Measurements from ENCODE around the gene RRBP1.
"Not testable (repeated sequence)": the region's sequence is repeated elsewhere in the genome, so short reads cannot be mapped to it uniquely, and the experiment has no call there.

RRBP1 gene

GRCh38 chr20:17707951-17708350, 25.9 kb upstream of the RRBP1 start:
- DNase-seq: not testable (repeated sequence)

- no peak for DNase-seq
Measured at GRCh38 chr20:17706632-17707031, 24.6 kb upstream of the RRBP1 start.

GRCh38 chr20:17705916-17706315, 23.9 kb upstream of the RRBP1 start:
- DNase-seq: no peak

GRCh38 chr20:17704589-17705317, 22.7 kb upstream of the RRBP1 start:
- no peak for DNase-seq

DNA sequence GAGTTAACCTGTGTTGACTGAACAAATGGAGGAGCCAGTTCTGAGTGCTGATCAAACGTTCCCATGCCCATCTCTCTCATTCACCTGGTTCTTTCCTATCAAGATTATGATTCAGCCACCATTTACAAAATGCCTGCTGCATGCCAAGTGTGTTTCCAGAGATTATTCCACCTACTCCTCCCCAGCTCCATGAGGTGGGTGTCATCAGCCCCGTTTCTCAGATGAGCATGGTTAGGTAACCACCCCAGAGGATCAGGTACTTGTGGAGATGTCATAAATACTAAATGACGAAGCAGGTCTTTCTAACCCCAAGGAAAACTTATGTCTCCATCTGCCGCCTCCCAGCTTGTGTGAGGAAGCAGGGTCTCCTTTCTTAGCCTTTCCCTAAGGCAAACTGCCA, 19.8 kb upstream of the RRBP1 start:
- DNase-seq: no peak

- no peak for DNase-seq
Measured at GRCh38 chr20:17700637-17701036, 18.6 kb upstream of the RRBP1 start.

GRCh38 chr20:17699931-17700351, 17.9 kb upstream of the RRBP1 start, which contains the start of gene BANF2:
Gene BANF2 (plus strand): TSS chr20:17699966. CDS start chr20:17725026, 25,060 bp downstream.
- no peak for DNase-seq

DNA sequence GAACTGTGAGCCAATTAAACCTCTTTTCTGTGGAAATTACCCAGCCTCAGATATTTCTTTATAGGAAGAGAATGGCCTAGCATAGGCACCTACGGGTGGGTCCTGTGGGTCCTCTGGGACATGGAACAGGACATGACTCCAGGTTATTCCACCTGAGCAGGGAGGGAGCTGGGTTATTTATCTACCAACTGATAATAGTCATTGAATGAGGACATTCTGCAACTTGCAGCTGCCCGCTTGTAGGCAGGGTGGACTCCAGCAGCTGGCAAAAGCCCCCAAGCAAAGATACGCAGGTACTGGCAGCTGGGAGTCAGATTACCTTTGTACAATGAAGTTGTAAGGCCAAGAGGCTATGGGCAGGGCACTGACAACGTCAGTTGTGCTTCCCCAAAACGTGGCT, 16.3 kb upstream of the RRBP1 start:
- no peak for DNase-seq

DNA sequence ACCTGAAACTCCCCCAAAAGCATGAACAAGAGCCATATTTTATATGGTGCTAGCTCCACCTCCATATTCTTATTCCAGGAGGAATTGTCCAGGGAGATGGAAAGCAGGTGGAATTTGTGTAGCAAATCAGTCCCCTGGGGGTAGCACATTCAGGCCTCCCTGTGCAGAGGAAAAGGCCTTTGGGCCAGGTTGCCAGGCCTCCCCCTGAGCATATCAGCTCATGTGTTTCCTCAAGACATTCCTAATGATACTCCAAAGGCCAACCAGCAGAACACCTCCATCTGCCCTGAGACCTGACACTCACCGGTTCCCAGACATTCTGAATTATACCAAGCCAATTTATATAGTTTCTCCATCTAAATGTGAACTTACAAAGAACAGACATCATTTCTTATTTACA, 15.1 kb upstream of the RRBP1 start:
- DNase-seq: no peak

- DNase-seq: no peak
Measured at GRCh38 chr20:17696287-17696686, 14.2 kb upstream of the RRBP1 start.

- DNase-seq: no peak
Measured at GRCh38 chr20:17694767-17695166, 12.7 kb upstream of the RRBP1 start.

DNA sequence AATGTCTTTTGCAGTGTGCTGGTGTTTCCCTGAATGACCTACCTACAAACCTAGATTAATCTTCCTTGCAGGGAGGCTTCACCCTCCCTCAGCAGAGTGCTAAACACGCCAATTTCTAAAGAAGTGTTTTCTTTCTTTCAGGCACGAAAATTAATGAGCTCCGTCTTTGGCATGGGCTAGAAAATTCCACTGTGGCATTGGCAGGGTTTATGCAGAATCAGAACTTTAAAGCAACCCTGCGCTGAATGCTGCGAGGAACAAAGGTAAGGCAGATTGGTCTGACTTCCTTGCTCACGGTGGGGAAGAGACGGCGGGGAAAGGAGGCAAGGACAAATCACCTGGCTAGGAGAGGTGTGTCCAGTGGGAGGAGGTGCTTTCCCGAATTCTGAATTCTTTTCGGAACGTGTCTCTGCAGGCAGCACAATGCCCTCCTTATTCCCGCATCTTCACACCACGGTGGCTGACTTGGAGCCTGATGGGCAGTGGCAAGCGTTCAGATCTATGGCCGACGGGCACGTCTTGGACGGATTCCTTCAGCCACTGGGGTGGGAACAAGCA, 11.5 kb upstream of the RRBP1 start:
- no peak for DNase-seq

GRCh38 chr20:17691758-17692157, 9.7 kb upstream of the RRBP1 start:
- DNase-seq: no peak

GRCh38 chr20:17690144-17690543, 8.1 kb upstream of the RRBP1 start:
- DNase-seq: no peak

DNA sequence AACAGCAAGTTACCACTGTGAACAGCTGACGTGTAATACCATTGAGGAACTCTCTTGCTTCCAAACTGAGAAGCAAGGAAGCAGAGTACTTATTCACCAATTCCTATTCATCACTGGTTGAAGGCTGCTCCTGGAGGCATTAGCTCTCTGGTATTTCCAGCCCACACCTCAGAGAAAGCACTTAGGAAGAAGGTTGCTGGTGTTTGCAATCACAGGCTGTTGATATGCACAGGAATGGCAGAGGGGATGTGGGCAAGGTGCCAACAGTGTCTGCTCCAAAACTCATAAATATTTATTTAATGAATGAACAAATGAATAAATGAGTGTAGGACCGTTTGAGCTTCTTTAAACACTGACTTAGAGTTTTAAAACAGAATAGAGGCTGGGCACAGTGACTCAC, 6.9 kb upstream of the RRBP1 start:
- DNase-seq: no peak

GRCh38 chr20:17687800-17688199, 5.8 kb upstream of the RRBP1 start:
- no peak for DNase-seq

DNA sequence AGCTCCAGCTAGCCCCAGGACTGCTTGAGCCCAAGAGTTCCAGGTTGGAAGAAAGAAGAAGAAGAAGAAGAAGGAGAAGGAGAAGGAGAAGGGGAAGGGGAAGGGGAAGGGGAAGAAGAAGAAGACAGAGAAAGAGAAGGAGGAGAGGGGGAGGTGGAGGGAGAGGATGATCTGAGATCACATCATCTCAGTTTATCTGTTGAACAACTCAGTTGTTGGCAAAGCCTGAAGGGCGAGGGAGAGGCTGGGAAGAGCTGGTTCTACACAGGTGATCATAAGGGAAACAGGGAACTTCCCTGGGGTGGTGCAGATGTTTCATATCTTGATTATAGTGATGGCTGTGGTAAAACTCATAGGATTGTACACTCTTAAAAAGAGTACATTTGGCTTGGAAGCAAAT, 3.1 kb upstream of the RRBP1 start:
- DNase-seq: no peak

DNA sequence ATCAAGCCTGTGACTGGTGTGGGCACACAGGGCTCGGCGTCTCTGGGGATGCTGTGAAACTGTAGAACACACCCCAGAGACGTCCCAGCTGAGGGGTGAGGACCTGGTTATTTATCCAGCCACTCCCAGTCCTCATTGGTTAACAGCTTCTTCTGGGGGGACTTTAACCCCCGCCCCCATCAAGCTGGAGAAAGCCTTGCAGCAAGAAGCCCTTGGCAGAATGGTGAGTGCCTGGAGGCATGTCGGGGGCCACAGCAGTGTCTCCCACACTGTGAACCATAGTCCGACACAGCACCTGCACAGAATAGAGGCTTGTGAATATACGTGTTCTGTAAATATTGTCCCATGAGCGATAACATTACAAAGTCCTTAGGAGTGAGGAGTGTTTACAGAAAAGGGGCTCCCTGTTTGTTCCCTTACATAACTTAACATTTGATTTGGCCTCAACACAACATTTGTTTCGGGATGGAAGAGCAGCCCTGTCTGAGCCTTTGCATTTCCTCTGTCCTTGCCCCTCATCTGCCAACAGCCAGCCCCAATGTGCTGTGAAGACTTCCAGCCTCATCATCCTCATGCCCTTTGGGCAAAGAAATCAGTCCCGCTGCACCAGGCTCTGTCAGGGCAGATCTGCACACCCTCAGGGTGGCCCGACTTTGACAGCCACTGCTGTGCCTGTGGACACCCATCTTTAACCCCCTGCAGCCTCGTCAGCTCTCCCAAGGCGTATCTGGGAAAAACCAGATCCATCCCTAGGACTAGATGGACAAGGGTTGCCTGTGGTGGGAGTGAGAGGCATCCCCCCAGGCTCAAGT, 2.2 kb upstream of the RRBP1 start:
- DNase-seq: no peak

GRCh38 chr20:17683218-17684076, 1.4 kb upstream of the RRBP1 start:
- DNase-seq: no peak

GRCh38 chr20:17682889-17683198, 802 bp upstream of the RRBP1 start:
- no peak for DNase-seq

DNA sequence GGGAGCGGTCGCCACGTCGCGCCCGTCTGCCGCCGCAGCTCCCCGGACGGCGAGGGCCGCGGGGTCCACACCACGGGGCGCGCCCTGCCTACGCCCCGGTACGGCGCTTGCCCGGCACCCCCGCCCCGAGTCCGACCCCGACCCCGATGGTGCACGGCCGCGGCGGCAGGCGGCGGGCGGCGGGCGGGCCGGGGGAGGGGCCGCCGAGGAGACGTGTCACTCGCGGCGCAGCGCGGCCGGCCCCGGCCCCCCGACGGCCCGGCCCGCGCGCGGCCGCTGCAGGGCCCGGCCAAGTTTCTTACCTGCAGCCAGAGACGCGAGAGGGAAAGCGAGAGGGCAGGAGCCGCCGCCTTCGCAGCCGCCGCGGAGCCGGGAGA, 328 bp downstream of the RRBP1 start:
- no peak for DNase-seq

- no peak for DNase-seq
Measured at GRCh38 chr20:17680836-17681725, 961 bp downstream of the RRBP1 start.
